Measurements from ENCODE around the gene EPC1. TPM values are rescaled to one million over a fixed set of nuclear protein-coding genes. Genes with fewer than 3 reads are reported as not detected.

EPC1 gene
- total RNA-seq, 1 experiment from 2014 or later, result 21.5 TPM

DNA sequence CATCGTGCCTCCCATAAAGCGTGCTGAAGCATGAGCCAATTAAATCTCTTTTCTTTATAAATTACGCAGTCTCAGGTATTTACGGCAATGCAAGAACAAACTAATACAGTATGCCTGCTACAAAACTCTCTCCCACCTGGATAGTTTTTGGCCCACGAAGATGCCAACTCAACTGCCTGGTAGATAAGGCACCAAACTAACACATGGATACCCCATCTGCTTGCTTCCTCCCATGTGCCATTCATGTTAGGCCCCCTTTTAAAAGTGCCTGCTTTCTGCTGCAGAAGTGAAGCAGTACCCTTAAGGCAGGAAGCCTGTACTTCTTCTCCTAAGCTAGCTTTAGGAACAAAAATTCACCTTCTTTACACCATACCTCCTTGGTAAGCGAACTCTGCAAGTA lies 15.6 kb upstream of the EPC1 start:
- Histone ChIP-seq H3K4me1 (replicated peaks; ENCODE audit: insufficient read depth) (no peaks in the 10 kb centered on the region), H3K36me3 (ENCODE audit: low read depth) (no peaks in the 10 kb centered on the region), H3F3A (ENCODE audit: insufficient read depth, low read depth) (no peaks in the 10 kb centered on the region), H4K20me1 (ENCODE audit: insufficient read depth) (no peaks in the 10 kb centered on the region), H3K9me2 (ENCODE audit: insufficient read depth) (no peaks in the 10 kb centered on the region; the same call in 1 of the 2 replicates), H3K9me3 (ENCODE audit: insufficient read depth, low read depth) (no peaks in the 10 kb centered on the region), H3K79me2 (ENCODE audit: low read depth) (no peaks in the 10 kb centered on the region), H2AFZ (no peak overlapping the region), H3K4me2 (no peak overlapping the region), H3K27ac (no peak overlapping the region), H3K27me3 (ENCODE audit: insufficient read depth, low read depth) (no peaks in the 10 kb centered on the region), H3K4me3 (no peak overlapping the region)
- no peak for DNase-seq
- no TSS peak for BruUV-seq (replicated peaks)
- TF ChIP-seq, protein P1, sequence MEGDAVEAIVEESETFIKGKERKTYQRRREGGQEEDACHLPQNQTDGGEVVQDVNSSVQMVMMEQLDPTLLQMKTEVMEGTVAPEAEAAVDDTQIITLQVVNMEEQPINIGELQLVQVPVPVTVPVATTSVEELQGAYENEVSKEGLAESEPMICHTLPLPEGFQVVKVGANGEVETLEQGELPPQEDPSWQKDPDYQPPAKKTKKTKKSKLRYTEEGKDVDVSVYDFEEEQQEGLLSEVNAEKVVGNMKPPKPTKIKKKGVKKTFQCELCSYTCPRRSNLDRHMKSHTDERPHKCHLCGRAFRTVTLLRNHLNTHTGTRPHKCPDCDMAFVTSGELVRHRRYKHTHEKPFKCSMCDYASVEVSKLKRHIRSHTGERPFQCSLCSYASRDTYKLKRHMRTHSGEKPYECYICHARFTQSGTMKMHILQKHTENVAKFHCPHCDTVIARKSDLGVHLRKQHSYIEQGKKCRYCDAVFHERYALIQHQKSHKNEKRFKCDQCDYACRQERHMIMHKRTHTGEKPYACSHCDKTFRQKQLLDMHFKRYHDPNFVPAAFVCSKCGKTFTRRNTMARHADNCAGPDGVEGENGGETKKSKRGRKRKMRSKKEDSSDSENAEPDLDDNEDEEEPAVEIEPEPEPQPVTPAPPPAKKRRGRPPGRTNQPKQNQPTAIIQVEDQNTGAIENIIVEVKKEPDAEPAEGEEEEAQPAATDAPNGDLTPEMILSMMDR (conservative IDR thresholded peaks at IDR 0.05), result no peak
- no peak for TF ChIP-seq EZH2 (IDR thresholded peaks at IDR 0.05; ENCODE audit: low read depth)
- intact Hi-C loops (cut with micrococcal nuclease; ENCODE audit: unreplicated experiment), result no loop called here
- POLR2A ChIA-PET (ENCODE audit: unreplicated experiment), result no interaction called here
- CTCF ChIA-PET, result no interaction called here

GRCh38 chr10:32360884-32361283 lies 13.9 kb upstream of the EPC1 start:
- Histone ChIP-seq H3K9me2 (ENCODE audit: insufficient read depth) (no peaks in the 10 kb centered on the region; the same call in 1 of the 2 replicates), H3K4me1 (replicated peaks; ENCODE audit: insufficient read depth) (no peaks in the 10 kb centered on the region), H3K4me2 (no peak overlapping the region), H2AFZ (no peak overlapping the region), H3K79me2 (ENCODE audit: low read depth) (no peaks in the 10 kb centered on the region), H3K36me3 (ENCODE audit: low read depth) (no peaks in the 10 kb centered on the region), H3K9me3 (ENCODE audit: insufficient read depth, low read depth) (no peaks in the 10 kb centered on the region), H3K27ac (no peak overlapping the region), H3K4me3 (no peak overlapping the region), H3K27me3 (ENCODE audit: insufficient read depth, low read depth) (no peaks in the 10 kb centered on the region), H3F3A (ENCODE audit: insufficient read depth, low read depth) (no peaks in the 10 kb centered on the region), H4K20me1 (ENCODE audit: insufficient read depth) (no peaks in the 10 kb centered on the region)
- no TSS peak for BruUV-seq (replicated peaks)
- TF ChIP-seq, protein P1 (conservative IDR thresholded peaks at IDR 0.05), result no peak
- TF ChIP-seq EZH2 (IDR thresholded peaks at IDR 0.05; ENCODE audit: low read depth), result no peak
- DNase-seq, result no peak
- intact Hi-C loops (cut with micrococcal nuclease; ENCODE audit: unreplicated experiment), result no loop called here
- POLR2A ChIA-PET (ENCODE audit: unreplicated experiment), result interaction anchor here (0.7 kb wide), 1 partner anchor 246 kb away, joined by 5 read pairs; no protein-coding TSS in a partner anchor
- CTCF ChIA-PET, result interaction anchor here (0.7 kb wide), 1 partner anchor 844 kb away, joined by 3 read pairs; no protein-coding TSS in a partner anchor

DNA sequence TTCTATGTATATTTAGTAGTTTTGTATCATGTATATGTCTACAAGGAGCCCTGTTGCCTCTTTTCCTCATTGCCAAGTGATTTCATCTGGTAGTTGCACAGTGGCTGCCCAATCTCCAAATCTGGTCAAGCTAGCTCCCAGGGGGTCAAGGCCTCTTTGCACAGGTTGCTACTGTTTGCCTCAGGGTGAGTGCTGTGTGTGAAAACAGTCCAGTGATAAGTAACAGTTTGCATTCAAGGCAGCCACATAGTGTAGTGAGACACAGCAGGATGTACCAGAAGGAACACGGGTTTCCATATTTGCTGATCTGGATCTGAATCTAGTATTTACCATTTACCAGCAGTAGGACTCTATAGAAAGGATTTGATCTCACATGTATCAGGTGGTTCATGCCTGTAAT lies 13.3 kb upstream of the EPC1 start:
- Histone ChIP-seq H3F3A (ENCODE audit: insufficient read depth, low read depth) (no peaks in the 10 kb centered on the region), H4K20me1 (ENCODE audit: insufficient read depth) (no peaks in the 10 kb centered on the region), H3K4me3 (no peak overlapping the region), H3K4me2 (no peak overlapping the region), H3K36me3 (ENCODE audit: low read depth) (no peaks in the 10 kb centered on the region), H3K79me2 (ENCODE audit: low read depth) (no peaks in the 10 kb centered on the region), H3K9me3 (ENCODE audit: insufficient read depth, low read depth) (no peaks in the 10 kb centered on the region), H3K9me2 (ENCODE audit: insufficient read depth) (no peaks in the 10 kb centered on the region; the same call in 1 of the 2 replicates), H3K4me1 (replicated peaks; ENCODE audit: insufficient read depth) (no peaks in the 10 kb centered on the region), H2AFZ (no peak overlapping the region), H3K27me3 (ENCODE audit: insufficient read depth, low read depth) (no peaks in the 10 kb centered on the region), H3K27ac (no peak overlapping the region)
- BruUV-seq (replicated peaks), result no TSS peak
- DNase-seq, result no peak
- ChIA-PET POLR2A (ENCODE audit: unreplicated experiment) (interaction anchor here (0.7 kb wide), 1 partner anchor 246 kb away, joined by 5 read pairs; no protein-coding TSS in a partner anchor), CTCF (interaction anchor here (0.7 kb wide), 1 partner anchor 843 kb away, joined by 3 read pairs; no protein-coding TSS in a partner anchor)
- no peak for TF ChIP-seq EZH2 (IDR thresholded peaks at IDR 0.05; ENCODE audit: low read depth)
- TF ChIP-seq, protein P1 (conservative IDR thresholded peaks at IDR 0.05), result no peak
- intact Hi-C loops (cut with micrococcal nuclease; ENCODE audit: unreplicated experiment), result no loop called here

Measured in PC-9 (cell line).